ENCODE measurements around the gene JMJD1C.

JMJD1C gene

GRCh38 chr10:63491588-63492316 lies 26.0 kb upstream of the JMJD1C start:
- TF ChIP-seq CTCF (IDR thresholded peaks at IDR 0.05; ENCODE audit: low read depth, low read length): no peak
- peak; percentile 63 for DNase-seq (ENCODE audit: extremely low read depth, low read depth)

- no peak for DNase-seq (ENCODE audit: extremely low read depth, low read depth)
- no peak for TF ChIP-seq CTCF (IDR thresholded peaks at IDR 0.05; ENCODE audit: low read depth, low read length)
Measured at GRCh38 chr10:63489838-63490237, 24.1 kb upstream of the JMJD1C start.

GRCh38 chr10:63487990-63488389 lies 22.2 kb upstream of the JMJD1C start:
- no peak for DNase-seq (ENCODE audit: extremely low read depth, low read depth)
- no peak for TF ChIP-seq CTCF (IDR thresholded peaks at IDR 0.05; ENCODE audit: low read depth, low read length)

- no peak for DNase-seq (ENCODE audit: extremely low read depth, low read depth)
- no peak for TF ChIP-seq CTCF (IDR thresholded peaks at IDR 0.05; ENCODE audit: low read depth, low read length)
Measured at GRCh38 chr10:63483983-63484382, 18.2 kb upstream of the JMJD1C start.

- TF ChIP-seq CTCF (IDR thresholded peaks at IDR 0.05; ENCODE audit: low read depth, low read length): no peak
- no peak for DNase-seq (ENCODE audit: extremely low read depth, low read depth)
Measured at GRCh38 chr10:63481815-63482421, 16.1 kb upstream of the JMJD1C start.

- DNase-seq (ENCODE audit: extremely low read depth, low read depth): no peak
- no peak for TF ChIP-seq CTCF (IDR thresholded peaks at IDR 0.05; ENCODE audit: low read depth, low read length)
Measured at GRCh38 chr10:63480237-63480636, 14.5 kb upstream of the JMJD1C start.

- no peak for DNase-seq (ENCODE audit: extremely low read depth, low read depth)
- TF ChIP-seq CTCF (IDR thresholded peaks at IDR 0.05; ENCODE audit: low read depth, low read length): no peak
Measured at GRCh38 chr10:63478564-63478963, 12.8 kb upstream of the JMJD1C start.

Data from AG09319 (cell line).